Astrocyte of the hippocampus (primary cell): ENCODE results near the gene COL20A1.
"Not testable (repeated sequence)": the region's sequence is repeated elsewhere in the genome, so short reads cannot be mapped to it uniquely, and the experiment has no call there.

Experiments used
- DNase-seq: peaks from one replicate; pipeline ENCODE4 v3.0.0; 2011; ENCODE audit warnings: low read depth, low spot score

Gene COL20A1

GRCh38 chr20:63333241-63333836 is 40.4 kb downstream of the COL20A1 start:
- no peak for DNase-seq

- DNase-seq: no peak
Observed at GRCh38 chr20:63334356-63334755, 41.4 kb downstream of the COL20A1 start.

GRCh38 chr20:63335060-63335459 is 42.1 kb downstream of the COL20A1 start:
- not testable (repeated sequence) for DNase-seq

- no peak for DNase-seq
Observed at GRCh38 chr20:63335711-63336110, 42.7 kb downstream of the COL20A1 start.

- no peak for DNase-seq
Observed at GRCh38 chr20:63336232-63336752, 43.3 kb downstream of the COL20A1 start.

- peak; percentile 62 for DNase-seq
Observed at GRCh38 chr20:63337786-63338420, 44.9 kb downstream of the COL20A1 start.

- DNase-seq: not testable (repeated sequence)
Observed at GRCh38 chr20:63339154-63340094, 46.4 kb downstream of the COL20A1 start.

GRCh38 chr20:63340158-63340688 is 47.2 kb downstream of the COL20A1 start:
- not testable (repeated sequence) for DNase-seq

- no peak for DNase-seq
Observed at GRCh38 chr20:63342561-63343459, 49.8 kb downstream of the COL20A1 start.

GRCh38 chr20:63343460-63344445 is 50.8 kb downstream of the COL20A1 start:
- no peak for DNase-seq

GRCh38 chr20:63344616-63345327 is 51.8 kb downstream of the COL20A1 start:
- DNase-seq: no peak

- DNase-seq: no peak
Observed at GRCh38 chr20:63345328-63346100, 52.5 kb downstream of the COL20A1 start.

GRCh38 chr20:63346131-63347080 is 53.4 kb downstream of the COL20A1 start:
- DNase-seq: no peak

GRCh38 chr20:63347081-63347741 is 54.2 kb downstream of the COL20A1 start:
- no peak for DNase-seq

- no peak for DNase-seq
Observed at GRCh38 chr20:63347950-63348827, 55.2 kb downstream of the COL20A1 start.
